CD4-positive, alpha-beta T cell treated with Interleukin-6 for 4 hours (primary cell): ENCODE measurements around the gene C2orf81.

Experiments
- DNase-seq: peaks from one replicate; pipeline ENCODE4 v3.0.0-alpha.2; 2020; ENCODE audit warnings: mixed read lengths

C2orf81 gene

GRCh38 chr2:74387346-74387745 is 34.1 kb downstream of the C2orf81 start:
- DNase-seq, result no peak

GRCh38 chr2:74385396-74385795 is 36.0 kb downstream of the C2orf81 start:
- DNase-seq, result no peak

GRCh38 chr2:74384051-74384450 is 37.4 kb downstream of the C2orf81 start:
- no peak for DNase-seq

GRCh38 chr2:74383254-74383653 is 38.2 kb downstream of the C2orf81 start:
- no peak for DNase-seq

GRCh38 chr2:74381751-74382150 is 39.7 kb downstream of the C2orf81 start:
- DNase-seq, result no peak

- DNase-seq, result peak; percentile 30
Observed at GRCh38 chr2:74379851-74380789, 41.3 kb downstream of the C2orf81 start, which contains the start of gene DCTN1. TSS of gene DCTN1 (minus strand) at chr2:74380311. CDS start at chr2:74380037, 274 bp downstream.

GRCh38 chr2:74378007-74378406 is 43.4 kb downstream of the C2orf81 start:
- no peak for DNase-seq

- DNase-seq, result no peak
Observed at GRCh38 chr2:74375838-74376237, 45.6 kb downstream of the C2orf81 start.

GRCh38 chr2:74374509-74375205 is 46.8 kb downstream of the C2orf81 start:
- no peak for DNase-seq

- no peak for DNase-seq
Observed at GRCh38 chr2:74373985-74374384, 47.4 kb downstream of the C2orf81 start.

- DNase-seq, result no peak
Observed at GRCh38 chr2:74373221-74373676, 48.2 kb downstream of the C2orf81 start.

GRCh38 chr2:74372674-74373073 is 48.7 kb downstream of the C2orf81 start:
- DNase-seq, result no peak

- DNase-seq, result no peak
Observed at GRCh38 chr2:74371421-74371820, 50.0 kb downstream of the C2orf81 start.

- DNase-seq, result no peak
Observed at GRCh38 chr2:74369976-74370375, 51.4 kb downstream of the C2orf81 start.

- no peak for DNase-seq
Observed at GRCh38 chr2:74368499-74368898, 52.9 kb downstream of the C2orf81 start.

GRCh38 chr2:74367789-74368188 is 53.6 kb downstream of the C2orf81 start:
- no peak for DNase-seq

- DNase-seq, result no peak
Observed at GRCh38 chr2:74366036-74366435, 55.4 kb downstream of the C2orf81 start.

GRCh38 chr2:74364533-74365505 is 56.6 kb downstream of the C2orf81 start:
- DNase-seq, result no peak
